ENCODE measurements around the gene LUC7L. TPM values are rescaled to one million over a fixed set of nuclear protein-coding genes. Genes with fewer than 3 reads are reported as not detected.
"Not testable (repeated sequence)": the region's sequence is repeated elsewhere in the genome, so short reads cannot be mapped to it uniquely, and the experiment has no call there.

The LUC7L gene
- total RNA-seq, 2 experiments from 2014 or later: 61.9 to 65.3 TPM

- no peak for DNase-seq
- H3K36me3 Mint-ChIP-seq: peaks cover 2% of the 10 kb centered on the region
- no peak overlapping the region for H3K27ac Mint-ChIP-seq
- no peaks in the 10 kb centered on the region for H3K27me3 Mint-ChIP-seq
- no peak overlapping the region for H3K4me3 Mint-ChIP-seq
- no peaks in the 10 kb centered on the region for H3K9me3 Mint-ChIP-seq
- H3K4me1 Mint-ChIP-seq: no peaks in the 10 kb centered on the region
Observed at GRCh38 chr16:266258-267164, 37.3 kb upstream of the LUC7L start.

DNA sequence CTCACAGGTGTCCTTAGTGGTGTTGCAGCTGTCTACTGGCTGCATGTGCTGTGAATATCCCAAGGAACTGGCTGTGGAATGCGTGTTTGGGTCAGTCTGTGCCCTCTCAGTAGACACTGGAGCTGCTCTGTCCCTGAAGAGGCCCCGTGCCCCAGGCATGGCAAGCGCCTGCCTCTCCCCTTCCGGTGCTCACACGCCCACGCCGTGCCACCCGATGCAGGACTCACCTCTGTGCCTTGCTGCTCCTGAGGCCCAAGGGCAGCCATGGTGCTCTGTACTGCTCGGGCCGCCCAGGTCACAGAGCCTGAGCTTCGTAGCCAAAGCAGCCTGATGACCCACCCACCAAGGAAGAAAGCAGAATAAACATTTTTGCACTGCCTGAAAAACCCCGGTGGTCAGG is 36.5 kb upstream of the LUC7L start:
- Mint-ChIP-seq H3K27ac (no peak overlapping the region), H3K36me3 (peaks cover 2% of the 10 kb centered on the region), H3K4me1 (no peaks in the 10 kb centered on the region), H3K4me3 (no peak overlapping the region), H3K27me3 (no peaks in the 10 kb centered on the region), H3K9me3 (no peaks in the 10 kb centered on the region)
- DNase-seq: no peak

GRCh38 chr16:265002-265529 is 35.8 kb upstream of the LUC7L start:
- Mint-ChIP-seq H3K9me3 (no peaks in the 10 kb centered on the region), H3K4me1 (no peaks in the 10 kb centered on the region), H3K27me3 (no peaks in the 10 kb centered on the region), H3K36me3 (peaks cover 2% of the 10 kb centered on the region), H3K4me3 (no peak overlapping the region), H3K27ac (no peak overlapping the region)
- DNase-seq: no peak

DNA sequence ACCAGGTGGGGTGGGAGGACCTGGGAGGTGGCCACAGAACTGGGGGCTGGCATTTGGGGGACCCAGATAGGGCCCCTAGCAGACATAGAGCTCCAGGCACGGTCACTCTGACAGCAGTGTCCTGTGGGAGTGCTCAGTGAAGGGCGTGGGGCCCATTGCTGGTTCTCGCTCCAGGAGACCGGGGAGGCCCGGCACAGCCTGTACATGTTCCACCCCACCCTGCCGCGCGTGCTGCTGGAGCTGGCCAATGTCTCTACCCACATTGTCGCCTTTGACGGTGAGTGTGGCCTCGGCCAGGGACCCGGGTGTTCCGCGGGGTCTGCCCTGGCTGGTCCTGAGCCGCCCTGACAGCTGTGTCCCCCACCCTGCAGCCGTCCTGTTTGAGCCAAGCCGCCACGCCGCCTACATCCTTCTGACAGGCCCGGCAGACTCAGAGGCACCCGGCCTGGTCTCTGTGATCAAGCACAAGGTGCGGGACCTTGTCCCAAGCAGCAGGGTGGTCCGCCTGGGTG is 35.2 kb upstream of the LUC7L start:
- no peak for DNase-seq
- Mint-ChIP-seq H3K4me1 (no peaks in the 10 kb centered on the region), H3K27ac (no peak overlapping the region), H3K27me3 (no peaks in the 10 kb centered on the region), H3K4me3 (no peak overlapping the region), H3K9me3 (no peaks in the 10 kb centered on the region), H3K36me3 (peaks cover 2% of the 10 kb centered on the region)

DNA sequence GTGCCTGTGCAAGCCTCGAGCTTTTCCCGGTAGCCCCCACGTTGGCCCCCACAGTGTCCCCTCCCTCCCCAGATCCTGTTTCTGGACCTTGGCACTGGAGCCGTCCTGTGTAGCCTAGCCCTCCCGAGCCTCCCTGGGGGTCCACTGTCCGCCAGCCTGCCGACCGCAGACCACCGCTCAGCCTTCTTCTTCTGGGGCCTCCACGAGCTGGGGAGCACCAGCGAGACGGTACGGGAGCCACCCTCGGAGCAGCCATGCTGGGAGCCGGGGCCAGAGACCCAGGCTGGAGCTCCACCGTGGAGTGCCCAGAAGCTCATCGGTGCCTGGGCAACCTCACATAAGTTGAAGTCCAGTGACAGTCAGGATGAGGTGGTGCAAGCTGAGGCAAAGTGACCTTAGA is 34.7 kb upstream of the LUC7L start:
- peaks cover 2% of the 10 kb centered on the region for H3K36me3 Mint-ChIP-seq
- no peaks in the 10 kb centered on the region for H3K27me3 Mint-ChIP-seq
- H3K9me3 Mint-ChIP-seq: no peaks in the 10 kb centered on the region
- peaks cover 4% of the 10 kb centered on the region for H3K4me1 Mint-ChIP-seq
- no peak for DNase-seq
- H3K27ac Mint-ChIP-seq: no peak overlapping the region
- no peak overlapping the region for H3K4me3 Mint-ChIP-seq

DNA sequence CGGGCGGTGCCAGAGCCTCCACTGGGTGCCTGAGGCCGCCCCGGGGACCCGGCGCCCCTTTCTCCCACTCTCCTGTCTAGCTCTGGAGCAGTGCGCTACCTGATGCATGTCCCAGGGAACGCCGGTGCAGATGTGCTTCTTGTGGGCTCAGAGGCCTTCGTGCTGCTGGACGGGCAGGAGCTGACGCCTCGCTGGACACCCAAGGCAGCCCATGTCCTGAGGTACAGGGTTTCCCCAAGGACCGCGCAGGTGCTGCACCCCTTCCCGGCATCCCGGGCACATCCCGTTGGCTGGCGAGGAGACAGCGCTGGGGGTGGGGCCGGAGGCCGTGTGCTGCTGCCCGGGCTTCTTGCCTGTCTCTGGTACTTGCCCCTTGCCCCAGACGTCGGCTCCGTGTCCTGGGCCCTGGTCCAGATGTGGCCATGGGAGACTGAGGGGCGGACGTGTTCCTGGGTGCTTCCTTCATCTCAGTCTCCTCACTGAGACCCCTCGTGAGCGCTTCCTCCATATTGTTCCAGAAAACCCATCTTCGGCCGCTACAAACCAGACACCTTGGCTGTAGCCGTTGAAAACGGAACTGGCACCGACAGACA is 34.0 kb upstream of the LUC7L start:
- no peaks in the 10 kb centered on the region for H3K27me3 Mint-ChIP-seq
- H3K27ac Mint-ChIP-seq: no peak overlapping the region
- no peaks in the 10 kb centered on the region for H3K9me3 Mint-ChIP-seq
- no peak for DNase-seq
- H3K4me1 Mint-ChIP-seq: peaks cover 4% of the 10 kb centered on the region
- peaks cover 2% of the 10 kb centered on the region for H3K36me3 Mint-ChIP-seq
- no peak overlapping the region for H3K4me3 Mint-ChIP-seq

- Mint-ChIP-seq H3K4me3 (no peak overlapping the region), H3K36me3 (peaks cover 4% of the 10 kb centered on the region), H3K9me3 (no peaks in the 10 kb centered on the region), H3K4me1 (peaks cover 4% of the 10 kb centered on the region), H3K27ac (no peak overlapping the region), H3K27me3 (no peaks in the 10 kb centered on the region)
- no peak for DNase-seq
Observed at GRCh38 chr16:262121-262745, 33.0 kb upstream of the LUC7L start.

GRCh38 chr16:261031-261691 is 31.9 kb upstream of the LUC7L start:
- Mint-ChIP-seq H3K4me1 (peaks cover 4% of the 10 kb centered on the region), H3K27me3 (no peaks in the 10 kb centered on the region), H3K36me3 (peaks cover 5% of the 10 kb centered on the region), H3K9me3 (no peaks in the 10 kb centered on the region), H3K4me3 (no peak overlapping the region), H3K27ac (no peak overlapping the region)
- no peak for DNase-seq

- Mint-ChIP-seq H3K27me3 (no peaks in the 10 kb centered on the region), H3K4me1 (peaks cover 6% of the 10 kb centered on the region), H3K27ac (peak overlapping the region; percentile 10), H3K9me3 (no peaks in the 10 kb centered on the region), H3K36me3 (peaks cover 12% of the 10 kb centered on the region), H3K4me3 (no peak overlapping the region)
- no peak for DNase-seq
Observed at GRCh38 chr16:260326-260725, 31.1 kb upstream of the LUC7L start.

DNA sequence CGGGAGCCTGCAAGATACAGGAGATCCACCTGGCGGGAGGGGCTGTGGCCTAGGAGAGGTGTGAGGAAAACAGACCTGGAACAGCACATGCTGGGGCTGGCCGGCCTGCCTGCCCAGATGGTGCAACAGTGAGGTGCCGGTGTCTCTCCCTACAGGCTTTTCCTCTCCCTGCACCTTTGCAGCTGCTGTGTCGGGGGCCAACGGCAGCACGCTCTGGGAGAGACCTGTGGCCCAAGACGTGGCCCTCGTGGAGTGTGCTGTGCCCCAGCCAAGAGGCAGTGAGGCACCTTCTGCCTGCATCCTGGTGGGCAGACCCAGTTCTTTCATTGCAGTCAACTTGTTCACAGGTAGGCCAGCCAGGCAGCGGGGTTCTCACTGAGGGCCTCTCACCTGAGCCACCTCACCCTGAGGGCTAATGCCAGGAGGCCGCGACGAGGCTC is 30.6 kb upstream of the LUC7L start:
- DNase-seq: no peak
- Mint-ChIP-seq H3K27me3 (no peaks in the 10 kb centered on the region), H3K4me3 (no peak overlapping the region), H3K4me1 (peaks cover 6% of the 10 kb centered on the region), H3K9me3 (no peaks in the 10 kb centered on the region), H3K27ac (no peak overlapping the region), H3K36me3 (peaks cover 14% of the 10 kb centered on the region)

DNA sequence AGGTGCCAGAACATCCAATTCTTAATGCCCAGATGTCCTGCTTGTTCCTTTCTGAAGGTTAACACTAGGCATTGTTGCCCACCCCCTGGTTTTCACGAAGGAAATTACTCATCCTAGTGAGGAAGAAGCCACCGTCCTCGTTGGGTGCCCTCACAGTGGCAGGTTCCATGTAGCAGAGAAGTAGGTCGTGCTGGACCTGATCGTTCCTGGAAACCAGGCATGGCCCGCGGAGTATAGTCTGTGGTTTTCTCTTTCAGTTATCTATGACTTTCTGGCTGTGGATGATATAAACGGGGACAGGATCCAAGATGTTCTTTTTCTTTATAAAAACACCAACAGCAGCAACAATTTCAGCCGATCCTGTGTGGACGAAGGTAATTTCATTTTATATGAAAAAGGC is 30.0 kb upstream of the LUC7L start:
- no peaks in the 10 kb centered on the region for H3K9me3 Mint-ChIP-seq
- no peak overlapping the region for H3K4me3 Mint-ChIP-seq
- no peaks in the 10 kb centered on the region for H3K27me3 Mint-ChIP-seq
- no peak for DNase-seq
- H3K36me3 Mint-ChIP-seq: peaks cover 14% of the 10 kb centered on the region
- peaks cover 6% of the 10 kb centered on the region for H3K4me1 Mint-ChIP-seq
- H3K27ac Mint-ChIP-seq: no peak overlapping the region

- H3K27ac Mint-ChIP-seq, H3K27me3 Mint-ChIP-seq, DNase-seq, H3K9me3 Mint-ChIP-seq, H3K4me3 Mint-ChIP-seq: not testable (repeated sequence)
- peaks cover 14% of the 10 kb centered on the region for H3K36me3 Mint-ChIP-seq
- peaks cover 14% of the 10 kb centered on the region for H3K4me1 Mint-ChIP-seq
Observed at GRCh38 chr16:258091-258490, 28.8 kb upstream of the LUC7L start.

DNA sequence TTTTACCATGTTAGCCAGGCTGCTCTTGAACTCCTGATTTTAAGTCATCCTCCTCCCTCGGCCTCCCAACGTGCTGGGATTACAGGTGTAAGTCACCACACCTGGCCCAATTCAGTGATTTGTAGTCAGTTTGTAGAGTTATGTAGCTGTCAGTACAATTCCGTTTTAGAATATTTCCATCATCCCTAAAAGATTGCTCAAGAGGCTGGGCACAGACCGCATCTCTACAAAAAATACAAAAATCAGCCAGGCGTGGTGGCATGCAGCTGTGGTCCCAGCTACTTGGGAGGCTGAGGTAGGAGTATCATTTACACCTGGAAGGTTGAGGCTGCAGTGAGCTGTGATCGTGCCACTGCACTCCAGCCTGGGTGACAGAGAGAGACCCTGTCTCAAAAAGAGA is 25.9 kb upstream of the LUC7L start:
- no peaks in the 10 kb centered on the region for H3K27me3 Mint-ChIP-seq
- no peak overlapping the region for H3K4me3 Mint-ChIP-seq

DNA sequence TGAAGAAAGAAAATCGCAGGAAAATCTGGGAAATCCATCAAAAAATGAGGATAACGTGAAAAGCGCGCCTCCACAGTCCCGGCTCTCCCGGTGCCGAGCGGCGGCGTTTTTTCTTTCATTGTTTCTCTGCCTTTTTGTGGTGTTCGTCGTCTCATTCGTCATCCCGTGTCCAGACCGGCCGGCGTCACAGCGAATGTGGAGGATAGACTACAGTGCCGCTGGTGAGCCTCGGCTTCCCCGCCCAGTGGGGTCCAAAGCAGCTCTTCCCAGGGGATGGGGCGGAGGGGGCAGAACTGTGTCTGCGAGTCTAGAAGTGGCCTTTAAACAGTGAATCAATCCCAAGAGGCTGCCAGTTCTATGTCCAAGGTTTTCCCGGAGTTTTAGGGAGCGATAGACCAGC is 25.2 kb upstream of the LUC7L start:
- Mint-ChIP-seq H3K4me3 (no peak overlapping the region), H3K27me3 (no peaks in the 10 kb centered on the region), H3K36me3 (peaks cover 15% of the 10 kb centered on the region), H3K4me1 (peaks cover 29% of the 10 kb centered on the region), H3K9me3 (no peaks in the 10 kb centered on the region), H3K27ac (no peak overlapping the region)
- DNase-seq: no peak

More for the DNA sequence above, 25.9 kb upstream of the LUC7L start:
- Mint-ChIP-seq H3K36me3 (peaks cover 15% of the 10 kb centered on the region), H3K4me1 (peaks cover 28% of the 10 kb centered on the region), H3K27ac (no peak overlapping the region), H3K9me3 (no peaks in the 10 kb centered on the region)
- DNase-seq: no peak

- Mint-ChIP-seq H3K27ac (peak overlapping the region; percentile 38), H3K36me3 (peaks cover 15% of the 10 kb centered on the region), H3K4me3 (no peak overlapping the region), H3K9me3 (no peaks in the 10 kb centered on the region), H3K27me3 (no peaks in the 10 kb centered on the region), H3K4me1 (peaks cover 25% of the 10 kb centered on the region)
- DNase-seq: no peak
Observed at GRCh38 chr16:253833-254232, 24.6 kb upstream of the LUC7L start.
